ENCODE data around the gene ABCC6. TPM values are rescaled to one million over a fixed set of nuclear protein-coding genes. Genes with fewer than 3 reads are reported as not detected.

The ABCC6 gene
- total RNA-seq, 1 experiment from 2014 or later: 1.1 TPM

DNA sequence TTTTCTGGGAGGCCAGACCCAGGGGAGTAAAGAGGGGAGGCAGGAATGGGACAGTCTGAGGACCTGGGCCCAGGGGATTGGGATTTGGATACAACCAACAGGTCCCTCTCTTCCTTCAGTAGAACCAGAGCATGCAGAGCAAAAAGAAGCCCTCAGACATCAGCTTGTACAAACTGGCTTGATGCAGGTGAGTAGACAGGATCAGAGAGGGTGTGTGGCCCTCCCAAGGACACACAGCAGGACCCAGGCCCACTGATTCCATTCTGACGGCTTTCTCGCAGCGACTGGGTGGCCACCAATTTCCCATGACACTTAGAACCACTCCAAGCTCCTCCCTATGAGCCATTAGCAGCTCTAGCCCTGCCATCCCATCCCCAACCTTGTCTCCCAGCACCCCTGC lies 63.6 kb downstream of the ABCC6 start:
- Histone ChIP-seq H4K8ac (replicated peaks; ENCODE audit: insufficient read length, low read depth, low read length) (no peak overlapping the region), H3K14ac (ENCODE audit: insufficient read depth, low read length) (no peak overlapping the region), H2BK20ac (ENCODE audit: low read depth, low read length, poor library complexity, severe bottlenecking) (no peak overlapping the region), H3K4me1 (ENCODE audit: insufficient read depth, low read length) (no peaks in the 10 kb centered on the region), H3K79me2 (ENCODE audit: insufficient read depth, low read length) (no peaks in the 10 kb centered on the region), H3K9ac (ENCODE audit: extremely low read depth, insufficient read length, low read length) (no peak overlapping the region), H4K5ac (ENCODE audit: insufficient read length, low read depth, low read length) (no peak overlapping the region), H3K27ac (ENCODE audit: insufficient read length, low read depth, low read length) (no peak overlapping the region), H3T11ph (ENCODE audit: low read length) (no peak overlapping the region), H4K20me1 (ENCODE audit: control insufficient read depth, insufficient read depth, insufficient read length) (no peaks in the 10 kb centered on the region), H3K23ac (ENCODE audit: insufficient read length, low read depth, low read length) (no peak overlapping the region), H3K27me3 (ENCODE audit: insufficient read depth, low read length) (no peaks in the 10 kb centered on the region), H2BK5ac (ENCODE audit: insufficient read length, low read length) (no peak overlapping the region), H2BK120ac (ENCODE audit: low read depth, low read length, poor library complexity, severe bottlenecking) (no peak overlapping the region), H3K4ac (ENCODE audit: low read depth, low read length) (no peak overlapping the region), H2AK5ac (ENCODE audit: insufficient read length, low read length) (no peak overlapping the region), H2BK12ac (ENCODE audit: insufficient read length, low read depth, low read length) (no peak overlapping the region), H3K56ac (ENCODE audit: insufficient read length, low read depth, low read length) (no peak overlapping the region), H3K18ac (ENCODE audit: insufficient read length, low read depth, low read length) (no peak overlapping the region), H3K9me3 (ENCODE audit: control insufficient read depth, low read depth, low read length) (peaks cover 20% of the 10 kb centered on the region), H2AFZ (ENCODE audit: low read length) (no peak overlapping the region), H3K4me2 (ENCODE audit: insufficient read depth, insufficient read length, low read length) (no peak overlapping the region), H4K91ac (ENCODE audit: insufficient read length, low read depth, low read length) (no peak overlapping the region), H3K23me2 (ENCODE audit: insufficient read length, low read depth, low read length, poor library complexity, severe bottlenecking) (no peaks in the 10 kb centered on the region), H3K79me1 (ENCODE audit: insufficient read depth, low read depth, low read length, poor library complexity, severe bottlenecking) (no peaks in the 10 kb centered on the region), H2BK15ac (ENCODE audit: low read depth, low read length) (no peak overlapping the region)
- peaks cover 3 to 10% (median 4%) of the 10 kb centered on the region in 3 experiments for H3K36me3 Mint-ChIP-seq (ENCODE audit: insufficient read depth in 1 of 3, low read depth in 3 of 3)
- H3K9me3 Mint-ChIP-seq: peaks cover 29 to 40% of the 10 kb centered on the region in 2 experiments
- WGBS (ENCODE audit: extremely low coverage, insufficient read length, low lambda C conversion rate): no CpG with 5 or more reads among the region's 3 CpGs
- no peak for DNase-seq
- H3K27ac Mint-ChIP-seq: no peak overlapping the region
- H3K4me1 Mint-ChIP-seq: no peaks in the 10 kb centered on the region
- no peak overlapping the region for H3K4me3 Mint-ChIP-seq
- TF ChIP-seq, protein P1, sequence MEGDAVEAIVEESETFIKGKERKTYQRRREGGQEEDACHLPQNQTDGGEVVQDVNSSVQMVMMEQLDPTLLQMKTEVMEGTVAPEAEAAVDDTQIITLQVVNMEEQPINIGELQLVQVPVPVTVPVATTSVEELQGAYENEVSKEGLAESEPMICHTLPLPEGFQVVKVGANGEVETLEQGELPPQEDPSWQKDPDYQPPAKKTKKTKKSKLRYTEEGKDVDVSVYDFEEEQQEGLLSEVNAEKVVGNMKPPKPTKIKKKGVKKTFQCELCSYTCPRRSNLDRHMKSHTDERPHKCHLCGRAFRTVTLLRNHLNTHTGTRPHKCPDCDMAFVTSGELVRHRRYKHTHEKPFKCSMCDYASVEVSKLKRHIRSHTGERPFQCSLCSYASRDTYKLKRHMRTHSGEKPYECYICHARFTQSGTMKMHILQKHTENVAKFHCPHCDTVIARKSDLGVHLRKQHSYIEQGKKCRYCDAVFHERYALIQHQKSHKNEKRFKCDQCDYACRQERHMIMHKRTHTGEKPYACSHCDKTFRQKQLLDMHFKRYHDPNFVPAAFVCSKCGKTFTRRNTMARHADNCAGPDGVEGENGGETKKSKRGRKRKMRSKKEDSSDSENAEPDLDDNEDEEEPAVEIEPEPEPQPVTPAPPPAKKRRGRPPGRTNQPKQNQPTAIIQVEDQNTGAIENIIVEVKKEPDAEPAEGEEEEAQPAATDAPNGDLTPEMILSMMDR (conservative IDR thresholded peaks at IDR 0.05): no peak
- H3K27me3 Mint-ChIP-seq (ENCODE audit: low read depth): peaks cover 8% of the 10 kb centered on the region
